ENCODE results near the gene SLC30A1.

DNA sequence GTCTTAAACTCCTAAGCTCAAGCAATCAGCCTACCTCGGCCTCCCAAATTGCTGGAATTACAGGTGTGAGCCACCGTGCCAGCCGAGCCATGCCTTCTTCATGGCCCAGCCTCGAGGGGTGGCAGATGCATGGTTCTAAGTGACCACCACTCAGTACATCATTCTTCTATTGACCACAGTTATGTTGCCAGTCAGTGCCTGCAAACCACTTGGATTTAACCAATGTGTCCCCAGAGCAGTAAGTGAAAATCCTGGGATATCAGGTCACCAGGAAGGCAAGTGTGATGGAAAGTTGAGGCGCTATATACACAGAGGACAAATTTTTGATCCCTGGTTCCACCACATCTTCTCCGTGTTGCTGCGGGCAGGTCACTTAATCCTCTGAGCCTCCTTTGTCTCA is 50.0 kb downstream of the SLC30A1 start:
- TF ChIP-seq, protein P1, sequence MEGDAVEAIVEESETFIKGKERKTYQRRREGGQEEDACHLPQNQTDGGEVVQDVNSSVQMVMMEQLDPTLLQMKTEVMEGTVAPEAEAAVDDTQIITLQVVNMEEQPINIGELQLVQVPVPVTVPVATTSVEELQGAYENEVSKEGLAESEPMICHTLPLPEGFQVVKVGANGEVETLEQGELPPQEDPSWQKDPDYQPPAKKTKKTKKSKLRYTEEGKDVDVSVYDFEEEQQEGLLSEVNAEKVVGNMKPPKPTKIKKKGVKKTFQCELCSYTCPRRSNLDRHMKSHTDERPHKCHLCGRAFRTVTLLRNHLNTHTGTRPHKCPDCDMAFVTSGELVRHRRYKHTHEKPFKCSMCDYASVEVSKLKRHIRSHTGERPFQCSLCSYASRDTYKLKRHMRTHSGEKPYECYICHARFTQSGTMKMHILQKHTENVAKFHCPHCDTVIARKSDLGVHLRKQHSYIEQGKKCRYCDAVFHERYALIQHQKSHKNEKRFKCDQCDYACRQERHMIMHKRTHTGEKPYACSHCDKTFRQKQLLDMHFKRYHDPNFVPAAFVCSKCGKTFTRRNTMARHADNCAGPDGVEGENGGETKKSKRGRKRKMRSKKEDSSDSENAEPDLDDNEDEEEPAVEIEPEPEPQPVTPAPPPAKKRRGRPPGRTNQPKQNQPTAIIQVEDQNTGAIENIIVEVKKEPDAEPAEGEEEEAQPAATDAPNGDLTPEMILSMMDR (IDR thresholded peaks at IDR 0.05) = no peak
- TF ChIP-seq POLR2A (IDR thresholded peaks at IDR 0.05) (no peak), EP300 (IDR thresholded peaks at IDR 0.05) (no peak), POLR2AphosphoS5 (IDR thresholded peaks at IDR 0.05) (no peak)
